A549 (cell line): ENCODE results near the gene SEPTIN10. TPM values are rescaled to one million over a fixed set of nuclear protein-coding genes. Genes with fewer than 3 reads are reported as not detected.

Source experiments
- ATAC-seq, 2 experiments: fragments of 200-7000 bp in 1 of 2; fragments of >200 bp in 1 of 2; cut with Nextera tagmentation in 1 of 2; cut with Tn5 transposase in 1 of 2; 3 replicates each; pipeline versions ENCODE4 v1.8.0 to v1.9.1; 2018 to 2020; ENCODE audit warnings: mild to moderate bottlenecking in 1 of 2, moderate library complexity in 1 of 2
- CTCF ChIA-PET: fragments of 300-600 bp; sonication (Branson Sonifier 250); formaldehyde crosslinking; extraction: SDS; loops from one replicate; lab custom pipeline; 2021; ENCODE audit warnings: antibody characterized with exemption, inconsistent platforms; lab: Yijun Ruan, JAX
- POLR2A ChIA-PET: fragments of 350-600 bp; formaldehyde crosslinking; extraction: SDS; loops from one replicate; lab custom pipeline; 2021; ENCODE audit warnings: antibody characterized with exemption, inconsistent platforms; lab: Yijun Ruan, JAX
- DNase-seq, 2 experiments: peaks; one replicate each; pipeline versions ENCODE4 v3.0.0 to v3.0.0-alpha.2; 2011 to 2016; ENCODE audit warnings: low read depth in 1 of 2, low spot score in 1 of 2
- FAIRE-seq: peaks from 2 replicates; lab custom pipeline; 2011; peaks lifted over from hg19 to GRCh38; lab: Jason Lieb, UNC
- H3K27ac ChIP-seq, 2 experiments: fragments of >200 bp; sonication (Bioruptor Twin); formaldehyde crosslinking; 3 replicates each; pipeline ENCODE4 v1.5.1; 2016 to 2017
- H3K4me1 ChIP-seq: fragments of >200 bp; sonication (Bioruptor Twin); formaldehyde crosslinking; 3 replicates; pipeline ENCODE4 v1.6.1; 2016
- H3K4me2 ChIP-seq: fragments of >200 bp; sonication (Bioruptor Twin); formaldehyde crosslinking; 3 replicates; pipeline ENCODE4 v1.6.1; 2016
- H3K4me3 ChIP-seq: fragments of >200 bp; sonication (Bioruptor Twin); formaldehyde crosslinking; 3 replicates; pipeline ENCODE4 v1.5.1; 2016
- H3K9me3 ChIP-seq: fragments of >200 bp; sonication (Bioruptor Twin); formaldehyde crosslinking; 3 replicates; pipeline ENCODE4 v1.6.1; 2016
- CHD4 ChIP-seq: fragments of 200-600 bp; sonication (generic); IDR thresholded peaks from 2 replicates; pipeline ENCODE4 v1.6.1; 2016; ENCODE audit warnings: antibody characterized with exemption, mild to moderate bottlenecking, borderline replicate concordance
- CTCF ChIP-seq: fragments of >200 bp; sonication (Bioruptor Twin); formaldehyde crosslinking; IDR thresholded peaks from 3 replicates; pipeline ENCODE4 v1.5.1; 2016
- E2F6 ChIP-seq: IDR thresholded peaks from 2 replicates; pipeline ENCODE4 v1.6.1; 2012; ENCODE audit warnings: low read depth, borderline replicate concordance
- EHF ChIP-seq: fragments of 250-450 bp; sonication (Bioruptor Pico); IDR thresholded peaks from 2 replicates; pipeline ENCODE4 v1.5.0; 2020; ENCODE audit warnings: mild to moderate bottlenecking
- EHMT2 ChIP-seq: fragments of 200-600 bp; sonication (generic); IDR thresholded peaks from 2 replicates; pipeline ENCODE4 v1.6.1; 2016; ENCODE audit warnings: antibody characterized with exemption, low read depth, mild to moderate bottlenecking, moderate library complexity
- HDAC2 ChIP-seq: fragments of 200-600 bp; sonication (generic); IDR thresholded peaks from 2 replicates; pipeline ENCODE4 v1.6.1; 2016
- HEYL ChIP-seq: fragments of 250-450 bp; sonication (Bioruptor Pico); IDR thresholded peaks from 2 replicates; pipeline ENCODE4 v1.8.0; 2021; ENCODE audit warnings: mild to moderate bottlenecking, moderate library complexity
- JUN ChIP-seq, 2 experiments: fragments of >200 bp; sonication (Bioruptor Twin); formaldehyde crosslinking; IDR thresholded peaks; 2 replicates in 1 of 2; 3 replicates in 1 of 2; pipeline ENCODE4 v1.6.1; 2016 to 2017
- JUNB ChIP-seq: fragments of >200 bp; sonication (Bioruptor Twin); formaldehyde crosslinking; IDR thresholded peaks from 2 replicates; pipeline ENCODE4 v1.6.1; 2016
- KDM1A ChIP-seq: fragments of 200-600 bp; sonication (generic); IDR thresholded peaks from 2 replicates; pipeline ENCODE4 v1.6.1; 2016; ENCODE audit warnings: low read depth, mild to moderate bottlenecking
- RCOR1 ChIP-seq: fragments of 150-350 bp; IDR thresholded peaks from 2 replicates; pipeline ENCODE4 v1.6.1; 2014; ENCODE audit warnings: antibody characterized with exemption, low read length, low read depth
- REST ChIP-seq: fragments of 200-600 bp; sonication (generic); IDR thresholded peaks from 2 replicates; pipeline ENCODE4 v1.6.1; 2016; ENCODE audit warnings: antibody characterized with exemption, mild to moderate bottlenecking, moderate library complexity
- RFX5 ChIP-seq: fragments of 450-650 bp; IDR thresholded peaks from 2 replicates; pipeline ENCODE4 v1.7.1; 2014; ENCODE audit warnings: antibody characterized with exemption, mild to moderate bottlenecking, moderate library complexity
- SREBF2 ChIP-seq: fragments of 450-650 bp; IDR thresholded peaks from 2 replicates; pipeline ENCODE4 v1.6.1; 2014; ENCODE audit warnings: mild to moderate bottlenecking, moderate library complexity
- TFCP2L1 ChIP-seq: fragments of 250-450 bp; sonication (Bioruptor Pico); IDR thresholded peaks from 2 replicates; pipeline ENCODE4 v1.5.0; 2021; ENCODE audit warnings: mild to moderate bottlenecking
- TP53 ChIP-seq: fragments of 250-450 bp; sonication (Bioruptor Pico); IDR thresholded peaks from 2 replicates; pipeline ENCODE4 v1.5.0; 2021; ENCODE audit warnings: mild to moderate bottlenecking, moderate library complexity
- ZC3H11A ChIP-seq: fragments of 450-650 bp; IDR thresholded peaks from 2 replicates; pipeline ENCODE4 v1.6.1; 2014; ENCODE audit warnings: antibody characterized with exemption, mild to moderate bottlenecking
- ZFP36 ChIP-seq: fragments of 450-650 bp; IDR thresholded peaks from 2 replicates; pipeline ENCODE4 v1.6.1; 2014; ENCODE audit warnings: borderline replicate concordance; ENCODE audit not compliant: partially characterized antibody
- ZNF302 ChIP-seq: fragments of 250-450 bp; sonication (Bioruptor Pico); IDR thresholded peaks from 2 replicates; pipeline ENCODE4 v1.9.0; 2021; ENCODE audit warnings: inconsistent platforms, mild to moderate bottlenecking, moderate library complexity
- WGBS: methylation state at CpG from one replicate; pipeline ENCODE4 v1.1.6; 2017; ENCODE audit errors: missing lambda C conversion rate; 5-methylcytosine and 5-hydroxymethylcytosine counted together
- polyA plus RNA-seq, 4 experiments: library from polyadenylated mRNA; depleted of rRNA in 3 of 4; stranded (reverse); fragments of >200 nt; fragmentation: RNase III in 1 of 4; extraction: RNeasy Plus Mini Kit Qiagen cat#74134 plus additional on column Dnase treatment in 1 of 4; gene quantifications; 2 replicates in 3 of 4; 3 replicates in 1 of 4; pipeline ENCODE4 v1.2.3, GENCODE V29; 2011 to 2017

Gene SEPTIN10
- polyA plus RNA-seq, 2 of the 4 experiments (the other 2 are of a cell fraction) = 87.6 to 95.0 TPM

- Histone ChIP-seq H3K4me3 (no peak overlapping the region), H3K4me2 (no peak overlapping the region), H3K27ac (no peak overlapping the region), H3K4me1 (no peaks in the 10 kb centered on the region), H3K9me3 (no peaks in the 10 kb centered on the region)
- 43% methylated on average over 5 of the region's 5 CpGs for WGBS
- no peak for TF ChIP-seq JUN (IDR thresholded peaks at IDR 0.05)
- TF ChIP-seq JUNB = no peak
- no peak for TF ChIP-seq RCOR1
- no peak for TF ChIP-seq TP53 (CRISPR knock-in tag)
- DNase-seq (no peak), ATAC-seq (no peak), FAIRE-seq (no peak)
- CTCF ChIA-PET = interaction anchor here (3.4 kb wide), 2 partner anchors 10 to 371 kb away, joined by 11 to 33 read pairs; partner anchors contain the start of gene SH3RF3
- POLR2A ChIA-PET = no interaction called here
Measured at GRCh38 chr2:109499566-109499965, 114.2 kb downstream of the SEPTIN10 start.

- H3K4me3 ChIP-seq = no peak overlapping the region
- ATAC-seq = no peak
- CTCF ChIA-PET = interaction anchor here (3.4 kb wide), 1 partner anchor 11 kb away, joined by 33 read pairs; no protein-coding TSS in a partner anchor
- TF ChIP-seq RFX5 (no peak), ZFP36 (no peak), ZNF302 (CRISPR knock-in tag) (no peak), TFCP2L1 (CRISPR knock-in tag) (no peak)
- TF ChIP-seq, all 56 proteins: peak for 0
- POLR2A ChIA-PET = no interaction called here
- Histone ChIP-seq H3K4me1 (no peaks in the 10 kb centered on the region), H3K4me2 (no peak overlapping the region), H3K9me3 (no peaks in the 10 kb centered on the region), H3K27ac (no peak overlapping the region)
- no peak for DNase-seq
- 68% methylated on average over 15 of the region's 15 CpGs for WGBS
- FAIRE-seq = no peak
Measured at GRCh38 chr2:109498906-109499305, 114.9 kb downstream of the SEPTIN10 start.

GRCh38 chr2:109497911-109498870, 115.6 kb downstream of the SEPTIN10 start:
- DNase-seq (no peak), FAIRE-seq (no peak), ATAC-seq (no peak)
- H3K4me2 ChIP-seq = no peak overlapping the region
- H3K4me1 ChIP-seq = no peaks in the 10 kb centered on the region
- no peak for TF ChIP-seq REST
- ChIA-PET POLR2A (no interaction called here), CTCF (interaction anchor here (0.7 to 4.0 kb wide), 3 partner anchors 11 to 369 kb away, joined by 3 to 39 read pairs (median 33); partner anchors contain the start of gene SH3RF3)
- H3K4me3 ChIP-seq = no peak overlapping the region
- 60% methylated on average over 12 of the region's 19 CpGs for WGBS
- H3K9me3 ChIP-seq = no peaks in the 10 kb centered on the region
- H3K27ac ChIP-seq = no peak overlapping the region

GRCh38 chr2:109497463-109497862, 116.3 kb downstream of the SEPTIN10 start:
- WGBS = 73% methylated on average over 8 of the region's 8 CpGs
- TF ChIP-seq CHD4 = no peak
- TF ChIP-seq EHF = no peak
- TF ChIP-seq EHMT2 = no peak
- no peak for TF ChIP-seq HEYL
- TF ChIP-seq HDAC2 = no peak
- TF ChIP-seq KDM1A = no peak
- TF ChIP-seq E2F6 = no peak
- TF ChIP-seq RFX5 = no peak
- no peak for TF ChIP-seq ZC3H11A
- TF ChIP-seq CTCF = no peak
- no peak for TF ChIP-seq SREBF2
- no peak for TF ChIP-seq ZNF302 (CRISPR knock-in tag)
- TF ChIP-seq, all 56 proteins: peak for 0
- ChIA-PET CTCF (interaction anchor here (0.7 to 4.0 kb wide), 2 partner anchors 12 to 369 kb away, joined by 3 to 39 read pairs; partner anchors contain the start of gene SH3RF3), POLR2A (no interaction called here)
- no peak overlapping the region for H3K4me2 ChIP-seq
- H3K27ac ChIP-seq = no peak overlapping the region
- FAIRE-seq (no peak), DNase-seq (no peak), ATAC-seq (no peak)
- H3K4me1 ChIP-seq = no peaks in the 10 kb centered on the region
- H3K9me3 ChIP-seq = no peaks in the 10 kb centered on the region
- no peak overlapping the region for H3K4me3 ChIP-seq
